BE2C (cell line): ENCODE measurements around the gene LRRC4B.

Experiments used
- DNase-seq: peaks from one replicate; pipeline ENCODE4 v3.0.0-alpha.2; 2020
- H3K27me3 ChIP-seq: fragments of 250-450 bp; sonication (Bioruptor Pico); 2 replicates; pipeline ENCODE4 v1.5.1; 2020; ENCODE audit warnings: mild to moderate bottlenecking
- H3K36me3 ChIP-seq: fragments of 250-450 bp; sonication (Bioruptor Pico); 2 replicates; pipeline ENCODE4 v1.5.1; 2020; ENCODE audit warnings: mild to moderate bottlenecking
- H3K4me1 ChIP-seq: fragments of 250-450 bp; sonication (Bioruptor Pico); 2 replicates; pipeline ENCODE4 v1.5.1; 2020
- H3K4me3 ChIP-seq: 2 replicates; pipeline ENCODE4 v1.5.1; 2011; ENCODE audit warnings: low read depth, low read length
- H3K9me3 ChIP-seq: fragments of 250-450 bp; sonication (Bioruptor Pico); 2 replicates; pipeline ENCODE4 v1.5.1; 2020
- CTCF ChIP-seq: IDR thresholded peaks from 2 replicates; pipeline ENCODE4 v1.5.1; 2012; ENCODE audit warnings: mild to moderate bottlenecking, low read depth, low read length

Gene LRRC4B

DNA sequence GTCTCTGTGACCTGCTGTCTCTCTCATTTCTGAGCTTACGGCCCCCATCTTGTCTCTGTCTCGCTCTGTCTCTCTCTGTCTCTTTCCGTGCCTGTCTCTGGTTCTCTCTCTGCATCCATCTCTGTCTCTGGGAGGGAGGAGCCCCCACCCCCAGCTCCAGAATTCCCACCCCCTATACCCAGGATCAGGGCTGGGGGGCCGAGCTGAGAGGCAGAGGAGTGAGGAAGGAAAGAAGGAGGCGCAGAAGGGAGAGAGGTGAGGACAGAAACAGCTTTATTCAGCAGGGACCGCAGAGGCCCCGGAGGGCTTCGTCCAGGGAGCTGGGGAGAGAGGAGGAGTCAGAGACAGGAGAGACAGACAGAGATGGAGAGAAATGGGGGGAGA lies 71.2 kb downstream of the LRRC4B start:
- H3K4me1 ChIP-seq = peaks cover 4% of the 10 kb centered on the region; the same call in 1 of the 2 replicates
- DNase-seq = no peak
- H3K4me3 ChIP-seq = no peak overlapping the region
- TF ChIP-seq CTCF = no peak
- H3K27me3 ChIP-seq = peaks cover 7% of the 10 kb centered on the region
- no peaks in the 10 kb centered on the region for H3K9me3 ChIP-seq
- no peaks in the 10 kb centered on the region for H3K36me3 ChIP-seq

- Histone ChIP-seq H3K4me1 (peaks cover 4% of the 10 kb centered on the region; the same call in 1 of the 2 replicates), H3K9me3 (no peaks in the 10 kb centered on the region), H3K27me3 (peaks cover 13% of the 10 kb centered on the region), H3K36me3 (no peaks in the 10 kb centered on the region), H3K4me3 (no peak overlapping the region)
- DNase-seq = no peak
- no peak for TF ChIP-seq CTCF
These were observed 71.8 kb downstream of the LRRC4B start for GRCh38 chr19:50496189-50497021.

DNA sequence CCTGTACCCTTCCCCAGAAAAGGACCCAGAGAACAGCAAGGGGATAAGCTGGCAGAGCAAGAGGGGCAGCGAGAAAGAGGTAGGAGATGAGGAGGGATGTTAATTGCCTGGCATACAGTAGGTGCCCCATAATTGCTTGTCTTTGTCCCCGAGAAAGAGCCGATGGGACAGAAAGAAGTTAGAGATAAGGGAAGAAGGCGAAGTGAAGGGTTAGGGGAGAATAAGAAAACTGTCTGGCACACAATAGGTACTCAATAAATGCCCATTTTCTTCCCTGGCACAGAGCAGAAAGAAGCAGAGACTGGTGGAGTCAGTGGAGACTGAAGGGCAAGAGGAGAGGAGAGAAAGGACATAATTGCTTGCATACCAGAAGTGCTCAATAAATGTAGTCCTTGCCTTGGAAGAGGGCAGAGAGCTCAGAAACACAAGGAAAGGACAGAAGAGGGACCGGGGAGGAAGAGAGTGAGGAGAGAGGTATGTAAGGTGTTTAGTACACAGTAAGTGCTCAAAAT lies 73.2 kb downstream of the LRRC4B start:
- TF ChIP-seq CTCF = no peak
- no peak for DNase-seq
- Histone ChIP-seq H3K4me3 (no peak overlapping the region), H3K36me3 (no peaks in the 10 kb centered on the region), H3K27me3 (peaks cover 14% of the 10 kb centered on the region), H3K4me1 (peaks cover under 1% of the 10 kb centered on the region; the same call in 1 of the 2 replicates), H3K9me3 (no peaks in the 10 kb centered on the region)

- no peak for DNase-seq
These were observed 73.8 kb downstream of the LRRC4B start for GRCh38 chr19:50494186-50495019.

GRCh38 chr19:50493171-50493570 lies 75.1 kb downstream of the LRRC4B start:
- Histone ChIP-seq H3K4me3 (no peak overlapping the region), H3K36me3 (no peaks in the 10 kb centered on the region), H3K27me3 (peaks cover 27% of the 10 kb centered on the region), H3K4me1 (no peaks in the 10 kb centered on the region), H3K9me3 (no peaks in the 10 kb centered on the region)
- TF ChIP-seq CTCF = no peak
- no peak for DNase-seq

More at GRCh38 chr19:50494186-50495019, 73.8 kb downstream of the LRRC4B start:
- H3K36me3 ChIP-seq = no peaks in the 10 kb centered on the region
- H3K27me3 ChIP-seq = peaks cover 18% of the 10 kb centered on the region
- H3K9me3 ChIP-seq = no peaks in the 10 kb centered on the region
- H3K4me3 ChIP-seq = no peak overlapping the region
- no peak for TF ChIP-seq CTCF
- no peaks in the 10 kb centered on the region for H3K4me1 ChIP-seq
